Measurements from ENCODE around the gene COA8. TPM values are rescaled to one million over a fixed set of nuclear protein-coding genes. Genes with fewer than 3 reads are reported as not detected.

Gene COA8
- total and polyA plus RNA-seq, 2 of the 8 experiments (the other 6 are each of a cell fraction or from before 2014, with no cell fraction given), result 7.1 to 35.5 TPM

- Histone ChIP-seq H2AK5ac (ENCODE audit: low read depth, low read length) (no peak overlapping the region), H3K56ac (replicated peaks; ENCODE audit: insufficient read length, low read depth, low read length) (no peak overlapping the region), H4K5ac (ENCODE audit: insufficient read length, low read depth, low read length) (no peak overlapping the region), H3K27ac (ENCODE audit: low read depth, low read length) (no peak overlapping the region), H3K23ac (ENCODE audit: insufficient read length) (no peak overlapping the region), H3K23me2 (ENCODE audit: low read depth, low read length) (peaks cover 6% of the 10 kb centered on the region; the same call in 1 of the 2 replicates), H3K9me3 (ENCODE audit: insufficient read depth in 2 of 2, low read depth in 1 of 2, low read length in 1 of 2) (no peaks in the 10 kb centered on the region), H2BK20ac (ENCODE audit: low read length) (no peak overlapping the region), H2AFZ (ENCODE audit: low read length) (no peak overlapping the region), H3K79me1 (ENCODE audit: low read depth, low read length) (peaks cover 8% of the 10 kb centered on the region), H3K4me2 (ENCODE audit: insufficient read depth in 1 of 2, low read depth in 2 of 2, low read length in 2 of 2) (peak overlapping the region; percentile 72 to 89), H3K9ac (replicated peaks in 1 of 4; ENCODE audit: extremely low read depth in 1 of 4, low read depth in 3 of 4, low read length in 3 of 4) (no peak overlapping the region), H3K36me3 (ENCODE audit: control insufficient read depth in 2 of 4, insufficient read depth in 4 of 4, low read length in 3 of 4) (no peaks in the 10 kb centered on the region), H2BK5ac (ENCODE audit: low read depth, low read length) (no peak overlapping the region; the same call in 1 of the 2 replicates), H2BK120ac (replicated peaks; ENCODE audit: low read depth, low read length) (no peak overlapping the region), H3K18ac (ENCODE audit: extremely low read depth, low read length) (no peak overlapping the region), H4K20me1 (replicated peaks in 1 of 2; ENCODE audit: control insufficient read depth in 1 of 2, insufficient read depth in 2 of 2, low read length in 2 of 2) (peaks cover 13 to 18% of the 10 kb centered on the region in 2 experiments), H4K8ac (ENCODE audit: extremely low read depth, insufficient read depth, low read length) (no peak overlapping the region), H2BK12ac (ENCODE audit: low read depth, low read length) (no peak overlapping the region), H3K79me2 (ENCODE audit: control insufficient read depth in 1 of 2, insufficient read depth in 2 of 2, low read length in 2 of 2) (peaks cover 17 to 57% of the 10 kb centered on the region in 2 experiments), H3K4ac (replicated peaks; ENCODE audit: insufficient read length, low read depth, low read length) (no peak overlapping the region), H4K91ac (replicated peaks; ENCODE audit: insufficient read length, low read length) (no peak overlapping the region), H3K4me1 (replicated peaks in 1 of 4; ENCODE audit: control insufficient read depth in 3 of 4, insufficient read depth in 4 of 4, low read length in 3 of 4) (peaks cover 5 to 18% (median 9%) of the 10 kb centered on the region in 4 experiments; a peak in 5 of 7 replicates), H3K14ac (ENCODE audit: insufficient read length) (no peak overlapping the region), H3K27me3 (replicated peaks in 1 of 4; ENCODE audit: control insufficient read depth in 3 of 4, extremely low read depth in 1 of 4, insufficient read depth in 3 of 4, low read length in 3 of 4) (no peaks in the 10 kb centered on the region), H2BK15ac (ENCODE audit: low read length) (no peak overlapping the region), H3K4me3 (ENCODE audit: extremely low read depth in 1 of 4, insufficient read depth in 2 of 4, low read depth in 3 of 4, low read length in 4 of 4) (peak overlapping the region in 3 of 4 experiments; percentile 67 to 92 (median 72); a peak in 7 of 8 replicates)
- FAIRE-seq (no peak), DNase-seq (ENCODE audit: low read depth in 1 of 2, low spot score in 2 of 2) (no peak)
- ChIA-PET POLR2A (ENCODE audit: partially characterized antibody) (interaction anchor here (0.8 to 2.2 kb wide), 2 partner anchors 25 to 223 kb away, joined by 4 to 8 read pairs; no protein-coding TSS in a partner anchor), CTCF (ENCODE audit: partially characterized antibody) (interaction anchor here (0.6 kb wide), 1 partner anchor 19 kb away, joined by 3 read pairs; no protein-coding TSS in a partner anchor)
- WGBS, 2 experiments (ENCODE audit: extremely low coverage in 1 of 2, insufficient coverage in 1 of 2, insufficient read length in 1 of 2, insufficient replicate concordance in 2 of 2, low coverage in 1 of 2, low lambda C conversion rate in 2 of 2, missing lambda C conversion rate in 1 of 2), result 53% methylated on average over 5 of the region's 5 CpGs; no CpG with 5 or more reads in 1 of the 2 experiments
- TF ChIP-seq TAF7 (optimal IDR thresholded peaks at IDR 0.05; ENCODE audit: borderline replicate concordance, low read depth, low read length) (no peak), RBBP5 (IDR thresholded peaks at IDR 0.05; ENCODE audit: borderline replicate concordance, low read depth, low read length) (no peak), E2F6 (IDR thresholded peaks at IDR 0.05) (no peak), JUN (IDR thresholded peaks at IDR 0.05; ENCODE audit: low read depth, low read length) (no peak), EP300 (IDR thresholded peaks at IDR 0.05; ENCODE audit: borderline replicate concordance in 1 of 2, low read depth in 2 of 2, low read length in 2 of 2) (no peak)
These were observed 67.8 kb downstream of the COA8 start for GRCh38 chr14:103630364-103631108.

Measured in H1 (cell line).